Stimulated activated CD4-positive, alpha-beta T cell treated with anti-CD3 and anti-CD28 coated beads, Interleukin-15, amount 100 ng/mL, for 1 hour (primary cell): ENCODE results near the gene SELENON.

Experiments used
- DNase-seq, 2 donors: peaks; one replicate each; pipeline ENCODE4 v3.0.0-alpha.2; 2020; ENCODE audit warnings: low read depth in 1 of 2, low spot score in 1 of 2

Gene SELENON

DNA sequence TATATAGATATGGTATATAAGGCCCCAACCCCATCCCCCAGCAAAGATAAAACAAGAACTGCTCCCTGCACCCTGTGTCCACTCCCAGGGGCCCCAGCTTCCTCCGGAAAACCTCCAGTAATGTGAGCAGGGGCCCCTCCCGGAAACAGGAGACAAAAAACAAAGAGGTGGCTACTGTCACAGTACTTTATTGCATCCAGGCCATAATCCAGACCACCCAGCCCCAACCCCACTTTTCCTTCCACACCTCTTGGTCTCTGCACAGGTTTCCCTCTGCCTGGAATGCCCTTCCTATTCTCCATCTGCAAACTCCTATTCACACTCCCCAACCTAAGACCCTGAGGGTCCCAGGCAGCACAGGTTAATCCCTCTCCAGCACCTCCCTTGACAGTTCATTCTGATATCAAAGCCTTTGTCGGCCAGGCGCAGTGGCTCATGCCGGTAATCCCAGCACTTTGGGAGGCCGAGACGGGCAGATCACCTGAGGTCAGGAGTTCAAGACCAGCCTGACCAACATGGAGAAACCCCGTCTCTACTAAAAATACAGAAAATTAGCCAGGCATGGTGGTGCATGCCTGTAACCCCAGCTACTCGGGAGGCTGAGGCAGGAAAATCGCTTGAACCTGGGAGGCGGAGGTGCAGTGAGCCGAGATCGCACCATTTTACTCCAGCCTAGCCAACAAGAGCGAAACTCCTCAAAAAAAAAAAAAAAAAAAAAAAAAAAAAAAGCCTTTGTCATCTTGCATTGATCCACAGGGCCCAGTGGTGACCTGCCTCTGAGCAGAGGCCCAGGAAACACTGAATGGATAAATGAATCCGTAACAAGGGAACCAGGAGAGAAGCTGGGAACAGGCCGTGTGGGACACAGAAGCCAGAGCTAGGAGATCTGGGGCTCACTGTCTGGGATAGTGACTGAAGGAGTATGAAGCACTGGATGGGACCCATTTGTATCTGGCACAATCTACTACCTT lies 61.6 kb downstream of the SELENON start:
- DNase-seq, result no peak

DNA sequence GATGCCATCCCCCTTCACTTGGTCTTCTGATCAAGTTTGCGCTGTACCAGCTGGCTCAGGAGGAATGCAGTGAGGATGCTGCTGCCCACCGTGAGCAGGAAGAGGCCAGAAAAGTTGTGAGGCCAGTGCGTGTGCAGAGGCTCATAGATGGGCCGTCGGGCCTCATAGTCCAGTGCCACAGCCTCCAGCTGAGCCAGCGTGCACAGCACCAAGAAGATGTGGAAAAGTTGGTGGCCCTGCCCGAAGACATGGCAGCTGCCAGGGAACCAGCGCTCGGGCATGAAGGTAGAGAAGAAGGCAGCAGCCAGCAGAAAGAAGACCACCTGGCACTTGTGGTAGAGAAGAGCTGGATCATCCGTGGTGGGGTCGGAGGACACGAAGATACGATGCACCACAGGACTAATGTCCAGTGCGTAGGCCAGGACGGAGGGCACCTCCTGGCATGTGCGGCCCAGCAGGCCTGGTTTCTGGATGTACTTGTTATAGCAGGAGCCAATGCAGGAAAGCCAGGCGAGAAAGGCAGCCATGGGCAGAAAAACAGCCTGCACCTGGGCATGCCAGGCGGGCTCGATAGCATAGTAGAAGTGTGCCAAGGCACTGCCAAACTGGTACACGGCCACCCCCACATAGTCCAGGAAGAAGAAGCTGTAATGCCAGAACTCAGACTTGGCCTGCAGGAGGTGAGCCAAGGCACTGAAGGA lies 62.9 kb downstream of the SELENON start:
- DNase-seq, result no peak

DNA sequence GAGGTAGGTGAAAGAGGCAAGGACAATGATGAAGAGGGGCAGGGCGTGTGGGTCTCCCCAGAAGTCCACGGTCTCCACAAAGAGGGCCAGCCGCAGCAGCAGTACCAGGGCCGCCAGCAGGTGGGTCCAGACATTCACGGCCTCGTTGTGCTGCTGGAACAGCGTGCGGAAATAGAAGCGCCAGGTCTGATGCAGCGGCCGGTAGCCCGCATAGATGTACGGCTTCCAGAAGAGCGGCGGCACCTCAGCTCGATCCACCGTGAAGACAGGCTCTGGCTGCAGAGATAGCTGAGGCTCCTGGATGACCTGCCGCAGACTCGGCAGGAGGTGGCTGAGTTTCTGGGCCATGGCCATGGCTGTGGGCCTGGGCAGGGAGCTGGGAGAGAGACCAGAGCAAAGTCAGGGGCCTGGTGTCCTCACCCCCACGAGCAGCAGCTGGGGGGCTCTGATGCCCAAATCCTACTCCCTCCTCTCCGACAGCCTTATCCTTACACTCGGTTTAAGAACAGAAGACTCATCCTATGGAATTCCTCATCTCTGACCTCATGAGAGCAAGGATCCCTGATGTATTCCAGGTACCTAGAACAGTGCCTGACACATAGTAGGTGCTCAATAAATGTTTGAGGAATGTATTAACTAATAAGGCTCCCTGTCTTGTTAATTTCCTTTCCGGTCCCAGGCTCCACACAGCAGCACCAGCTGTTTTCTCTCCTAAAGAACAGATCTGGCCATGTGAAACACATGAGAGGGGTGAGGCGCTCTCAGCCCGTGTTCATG lies 63.7 kb downstream of the SELENON start:
- no peak for DNase-seq

DNA sequence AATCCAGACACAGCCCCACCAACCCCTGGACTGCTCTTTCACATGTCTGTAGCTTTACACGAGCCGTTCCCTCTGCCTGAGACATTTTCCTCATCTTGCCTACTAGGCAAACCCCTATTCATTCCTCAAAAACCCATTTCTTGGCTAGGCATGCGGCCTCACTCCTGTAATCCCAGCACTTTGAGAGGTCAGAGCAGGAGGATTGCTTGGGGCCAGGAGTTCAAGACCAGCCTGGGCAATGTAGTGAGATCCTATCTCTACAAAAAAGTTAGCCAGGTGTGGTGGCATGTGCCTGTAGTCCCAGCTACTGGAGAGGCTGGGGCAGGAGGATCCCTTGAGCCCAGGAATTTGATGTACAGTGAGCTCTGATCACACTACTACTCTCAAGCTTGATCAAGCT lies 64.4 kb downstream of the SELENON start:
- no peak for DNase-seq

DNA sequence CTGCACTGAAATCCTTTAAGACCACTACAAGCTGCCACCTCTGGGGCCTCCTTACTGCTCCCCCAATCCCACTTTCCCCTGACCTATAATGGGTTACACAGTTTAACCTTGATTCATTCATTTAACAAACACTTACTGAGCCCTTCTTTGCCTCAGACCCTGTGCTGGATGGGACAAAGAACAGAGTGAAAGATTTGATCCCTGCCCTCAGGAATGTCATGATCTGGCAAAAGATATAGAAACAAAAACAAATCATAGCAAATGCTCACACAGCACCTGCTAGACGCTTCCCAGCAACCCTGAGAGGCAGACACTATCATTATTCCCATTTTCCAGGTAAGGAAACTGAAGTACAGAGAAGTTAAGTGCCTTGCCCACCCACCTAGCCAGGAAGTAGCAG lies 66.3 kb downstream of the SELENON start:
- DNase-seq, result no peak

DNA sequence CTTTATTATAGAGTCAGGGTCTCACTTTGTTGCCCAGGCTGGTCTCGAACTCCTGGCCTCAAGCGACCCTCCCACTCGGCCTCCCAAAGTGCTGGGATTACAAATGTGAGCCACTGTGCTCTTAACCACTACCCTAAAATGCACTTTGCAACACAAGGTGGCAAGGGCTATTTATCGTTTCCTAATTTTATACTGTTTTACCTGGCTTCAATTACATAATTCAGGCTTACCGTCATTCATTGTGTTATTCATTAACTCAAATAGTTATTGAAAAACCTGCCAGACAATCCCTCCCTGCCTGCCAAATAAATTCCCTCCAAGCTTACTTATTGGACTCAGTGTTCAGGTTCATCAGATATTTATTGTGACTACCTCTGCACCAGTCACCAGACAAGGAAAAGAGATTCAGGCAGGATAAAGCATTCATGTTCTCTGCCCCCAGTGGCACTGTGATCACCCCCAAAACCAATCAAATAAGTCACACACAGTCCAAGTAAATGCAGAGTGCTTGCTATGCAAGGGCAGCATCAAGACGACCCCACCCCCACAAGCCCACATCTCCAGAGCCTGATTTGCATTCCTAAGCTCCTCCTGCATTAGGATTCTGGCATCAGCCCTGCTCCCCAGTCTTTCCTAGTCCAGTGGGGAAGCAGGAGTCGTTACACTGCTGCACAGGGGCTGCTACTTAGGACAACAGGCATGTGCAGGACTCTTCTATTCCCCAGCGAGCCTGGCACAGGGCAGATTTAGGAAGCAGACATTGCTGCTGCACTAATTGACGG lies 67.4 kb downstream of the SELENON start:
- no peak for DNase-seq
